Mucosa of rectum (tissue), 2 donors: ENCODE results near the gene ENTR1.

Experiments used
- H3K27ac ChIP-seq, 2 donors: one replicate each; pipeline ENCODE4 v1.7.0; 2013; ENCODE audit warnings: inconsistent platforms in 2 of 2, low read depth in 2 of 2, low read length in 2 of 2
- H3K27me3 ChIP-seq, 2 donors: one replicate each; pipeline ENCODE4 v1.7.0; 2013; ENCODE audit warnings: low read length in 2 of 2; ENCODE audit not compliant: control insufficient read depth in 2 of 2, insufficient read depth in 2 of 2
- H3K36me3 ChIP-seq, 2 donors: one replicate each; pipeline ENCODE4 v1.7.0; 2013; ENCODE audit warnings: low read length in 2 of 2; ENCODE audit not compliant: control insufficient read depth in 2 of 2, insufficient read depth in 2 of 2
- H3K4me1 ChIP-seq, 2 donors: one replicate each; pipeline ENCODE4 v1.7.0; 2013; ENCODE audit warnings: low read length in 2 of 2, mild to moderate bottlenecking in 1 of 2; ENCODE audit not compliant: control insufficient read depth in 2 of 2, insufficient read depth in 2 of 2
- H3K4me3 ChIP-seq, 2 donors: one replicate each; pipeline ENCODE4 v1.7.0; 2013; ENCODE audit warnings: low read length in 2 of 2
- H3K9ac ChIP-seq, 2 donors: one replicate each; pipeline ENCODE4 v1.7.0; 2013; ENCODE audit warnings: low read length in 2 of 2, low read depth in 1 of 2, mild to moderate bottlenecking in 1 of 2
- H3K9me3 ChIP-seq, 2 donors: one replicate each; pipeline ENCODE4 v1.7.0; 2013; ENCODE audit warnings: low read length in 2 of 2; ENCODE audit not compliant: control insufficient read depth in 2 of 2
- donor health status: healthy.
- donor health status: Normal muscosa, but diverticular disease.

The ENTR1 gene

DNA sequence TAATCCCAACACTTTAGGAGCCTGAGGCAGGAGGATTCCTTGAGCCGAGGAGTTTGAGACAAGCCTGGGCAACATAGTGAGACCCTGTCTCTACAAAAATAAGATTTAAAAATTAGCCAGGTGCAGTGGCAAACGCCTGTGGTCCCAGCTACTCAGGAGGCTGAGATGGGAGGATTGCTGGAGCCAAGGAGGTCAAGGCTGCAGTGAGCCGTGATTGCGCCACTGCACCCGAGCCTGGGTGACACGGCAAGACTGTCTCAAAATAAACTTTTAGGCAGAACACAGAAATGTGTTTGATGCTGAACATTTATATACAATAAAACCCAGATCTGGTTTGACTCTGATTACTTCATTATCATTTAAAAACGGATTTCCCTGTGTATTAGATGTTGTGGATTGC, 4.9 kb downstream of the ENTR1 start:
- peaks cover 8 to 12% of the 10 kb centered on the region in 2 donors for H3K4me1 ChIP-seq
- H3K36me3 ChIP-seq, result peaks cover 7 to 42% of the 10 kb centered on the region in 2 donors
- H3K27ac ChIP-seq, result no peak overlapping the region
- H3K27me3 ChIP-seq, result no peaks in the 10 kb centered on the region
- no peaks in the 10 kb centered on the region for H3K9me3 ChIP-seq
- H3K4me3 ChIP-seq, result no peak overlapping the region
- H3K9ac ChIP-seq, result no peak overlapping the region

DNA sequence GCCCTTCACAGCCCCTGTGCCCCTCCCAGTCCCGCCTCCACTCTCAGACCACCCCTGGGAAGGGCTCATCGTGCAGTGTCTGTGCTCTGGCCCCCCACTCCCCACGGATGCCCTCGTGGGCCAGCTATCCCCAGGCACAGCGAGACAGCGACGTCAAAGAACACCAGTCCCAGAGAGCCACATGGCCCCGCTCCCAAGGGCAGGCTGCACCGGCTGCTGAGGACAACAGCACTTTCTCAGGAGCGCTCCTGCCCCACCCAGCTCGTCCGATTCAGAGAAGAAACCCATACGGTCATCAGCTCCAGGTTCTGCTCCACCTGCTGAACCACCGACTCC, 5.6 kb downstream of the ENTR1 start:
- H3K27ac ChIP-seq, result peak overlapping the region in 1 of 2 donors; percentile 75
- H3K27me3 ChIP-seq, result no peaks in the 10 kb centered on the region
- no peaks in the 10 kb centered on the region for H3K9me3 ChIP-seq
- H3K4me1 ChIP-seq, result peaks cover 10 to 13% of the 10 kb centered on the region in 2 donors
- no peak overlapping the region for H3K4me3 ChIP-seq
- H3K36me3 ChIP-seq, result peaks cover 7 to 42% of the 10 kb centered on the region in 2 donors
- no peak overlapping the region for H3K9ac ChIP-seq

DNA sequence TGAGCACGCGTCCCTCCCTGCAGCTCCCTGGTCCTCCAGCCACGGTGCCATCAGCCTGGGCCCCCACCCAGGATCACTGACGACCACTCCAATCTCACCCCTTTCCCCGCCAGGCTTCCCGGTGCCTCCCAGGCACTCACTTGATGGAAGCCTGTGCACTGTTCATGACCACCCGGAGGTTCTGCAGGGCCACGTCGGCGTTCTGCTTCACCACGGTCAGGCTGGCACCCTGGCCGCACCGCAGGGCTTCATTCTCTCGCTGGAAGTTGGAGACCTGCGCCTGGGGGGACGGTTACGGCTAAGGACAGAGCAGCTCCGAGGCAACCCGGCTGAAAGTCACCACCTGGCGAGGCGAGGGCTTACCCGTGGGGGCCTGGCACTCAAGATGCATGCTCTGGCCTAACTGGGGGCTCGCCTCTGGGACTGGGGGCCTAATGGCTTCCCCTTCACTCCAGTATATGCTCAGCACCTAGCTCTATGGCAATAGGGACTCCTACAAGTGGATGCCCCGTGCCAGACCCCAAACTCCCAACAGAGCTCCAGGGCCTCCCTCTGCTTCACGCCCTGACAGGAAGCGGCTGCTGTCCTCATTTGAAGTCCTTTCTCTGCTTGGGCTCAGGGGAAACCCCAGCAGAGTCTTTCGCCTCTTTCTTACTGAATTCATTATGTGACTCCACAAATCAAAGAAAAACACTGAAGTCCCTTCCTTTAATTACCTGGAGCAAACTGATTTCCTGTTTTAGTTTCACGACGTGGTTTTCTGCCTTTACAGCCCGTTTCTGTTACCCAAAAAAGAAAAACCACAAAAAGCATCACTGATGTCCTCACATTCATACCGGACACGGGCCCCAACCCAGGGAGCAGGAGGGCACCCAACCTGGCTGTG, 6.3 kb downstream of the ENTR1 start:
- Histone ChIP-seq H3K27ac (peak overlapping the region in 1 of 2 donors; percentile 75), H3K27me3 (no peaks in the 10 kb centered on the region), H3K4me3 (no peak overlapping the region), H3K9me3 (no peaks in the 10 kb centered on the region), H3K4me1 (peaks cover 8 to 12% of the 10 kb centered on the region in 2 donors), H3K36me3 (peaks cover 7 to 42% of the 10 kb centered on the region in 2 donors), H3K9ac (no peak overlapping the region)

DNA sequence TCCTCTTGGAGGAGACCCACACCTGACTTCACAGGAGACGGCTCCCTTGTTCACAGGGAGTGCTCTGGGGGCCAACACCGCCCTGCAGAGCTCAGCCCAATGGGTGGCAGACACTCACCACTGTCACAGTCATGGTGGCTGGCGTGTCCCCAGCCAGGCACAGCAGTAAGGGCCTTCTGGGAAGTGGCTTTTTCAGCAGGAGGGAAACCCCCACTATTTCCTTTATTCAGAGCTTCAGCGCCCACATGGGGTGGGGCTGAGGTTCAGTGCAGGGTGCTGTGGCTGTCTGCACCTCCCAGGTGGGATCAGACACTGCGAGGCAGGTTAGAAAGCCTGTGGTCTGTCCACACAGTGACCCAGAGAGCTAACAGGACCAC, 6.9 kb downstream of the ENTR1 start:
- H3K27me3 ChIP-seq, result no peaks in the 10 kb centered on the region
- H3K4me3 ChIP-seq, result no peak overlapping the region
- H3K27ac ChIP-seq, result no peak overlapping the region
- no peaks in the 10 kb centered on the region for H3K9me3 ChIP-seq
- H3K36me3 ChIP-seq, result peaks cover 7 to 42% of the 10 kb centered on the region in 2 donors
- H3K4me1 ChIP-seq, result peaks cover 12 to 19% of the 10 kb centered on the region in 2 donors
- H3K9ac ChIP-seq, result no peak overlapping the region

DNA sequence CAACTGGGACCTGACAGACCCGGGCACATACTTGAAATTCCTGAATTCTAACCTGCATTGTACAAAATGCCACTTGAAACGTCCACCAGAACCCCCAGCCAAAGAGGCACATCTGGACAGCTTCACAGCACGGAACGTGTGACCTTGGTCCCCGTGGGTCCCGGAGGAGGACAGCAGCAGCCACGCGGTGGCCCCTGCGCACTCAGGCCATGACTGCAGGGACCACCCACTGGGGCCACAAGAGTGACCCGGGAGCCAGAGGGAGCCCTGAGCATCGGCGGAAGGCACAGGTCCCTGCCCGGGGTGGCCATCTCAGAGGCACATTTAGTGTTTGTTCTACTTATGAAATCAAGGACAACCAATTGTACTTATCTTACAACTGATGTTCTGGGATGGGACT, 8.3 kb downstream of the ENTR1 start:
- peaks cover 5 to 36% of the 10 kb centered on the region in 2 donors for H3K36me3 ChIP-seq

GRCh38 chr9:136401173-136401922, 9.1 kb downstream of the ENTR1 start:
- Histone ChIP-seq H3K9me3 (no peaks in the 10 kb centered on the region), H3K4me3 (no peak overlapping the region), H3K4me1 (peaks cover 17 to 21% of the 10 kb centered on the region in 2 donors), H3K36me3 (peaks cover 0 to 38% of the 10 kb centered on the region in 2 donors), H3K9ac (no peak overlapping the region), H3K27me3 (no peaks in the 10 kb centered on the region), H3K27ac (no peak overlapping the region)

More for the DNA sequence above, 8.3 kb downstream of the ENTR1 start:
- Histone ChIP-seq H3K9ac (no peak overlapping the region), H3K9me3 (no peaks in the 10 kb centered on the region), H3K27ac (no peak overlapping the region), H3K4me3 (no peak overlapping the region), H3K4me1 (peaks cover 12 to 19% of the 10 kb centered on the region in 2 donors), H3K27me3 (no peaks in the 10 kb centered on the region)

DNA sequence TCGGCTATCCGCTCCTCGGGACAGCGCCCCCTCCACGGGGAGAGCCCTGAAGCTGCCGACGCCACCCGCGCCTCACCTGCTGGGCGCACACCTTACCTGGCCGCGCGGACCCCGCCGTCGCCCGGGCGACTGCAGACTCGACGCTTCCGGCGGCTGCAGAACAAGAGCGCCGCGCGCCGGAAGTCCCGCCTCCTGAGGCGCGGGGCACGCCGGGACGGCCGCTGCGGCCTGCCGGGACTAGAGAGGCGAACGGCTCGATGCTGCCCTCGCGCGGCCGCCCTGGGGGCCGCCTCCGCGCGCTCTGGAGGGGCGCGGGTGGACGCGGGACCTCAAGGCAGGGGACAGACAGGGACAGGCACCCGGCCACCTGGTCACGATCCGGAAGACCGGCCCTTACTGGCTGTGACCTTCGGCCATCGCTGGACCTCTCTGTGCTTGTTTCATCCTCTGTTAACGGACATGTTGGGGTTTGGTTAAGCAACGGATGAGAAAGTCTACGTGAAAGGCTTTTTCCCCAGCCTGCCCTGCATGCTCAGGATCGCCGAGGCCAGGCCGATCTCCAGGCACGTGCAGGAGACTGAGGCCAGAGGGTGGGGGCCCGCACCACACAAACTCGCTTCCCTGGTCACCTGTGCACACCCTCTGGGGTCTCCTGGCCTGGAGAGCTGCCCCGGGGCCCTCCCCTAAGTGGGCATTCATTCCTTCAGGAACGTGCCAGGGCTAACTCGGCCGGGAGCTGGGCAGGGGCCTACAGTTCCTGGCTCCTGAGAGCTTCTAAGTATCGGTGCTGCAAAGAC, 10.2 kb downstream of the ENTR1 start, which contains the start of gene SNAPC4:
Gene SNAPC4, minus strand, starts transcription at position 133 of the 797 bp plus-strand sequence. CDS start 1,742 bp downstream, outside the sequence.
- Histone ChIP-seq H3K4me1 (peaks cover 18 to 26% of the 10 kb centered on the region in 2 donors), H3K27me3 (no peaks in the 10 kb centered on the region), H3K9ac (peak within 1 kb of the TSS; percentile 35 to 65), H3K36me3 (peaks cover under 1 to 39% of the 10 kb centered on the region in 2 donors), H3K4me3 (peak within 1 kb of the TSS; percentile 76 to 82), H3K9me3 (no peaks in the 10 kb centered on the region), H3K27ac (no peak within 1 kb of the TSS)

DNA sequence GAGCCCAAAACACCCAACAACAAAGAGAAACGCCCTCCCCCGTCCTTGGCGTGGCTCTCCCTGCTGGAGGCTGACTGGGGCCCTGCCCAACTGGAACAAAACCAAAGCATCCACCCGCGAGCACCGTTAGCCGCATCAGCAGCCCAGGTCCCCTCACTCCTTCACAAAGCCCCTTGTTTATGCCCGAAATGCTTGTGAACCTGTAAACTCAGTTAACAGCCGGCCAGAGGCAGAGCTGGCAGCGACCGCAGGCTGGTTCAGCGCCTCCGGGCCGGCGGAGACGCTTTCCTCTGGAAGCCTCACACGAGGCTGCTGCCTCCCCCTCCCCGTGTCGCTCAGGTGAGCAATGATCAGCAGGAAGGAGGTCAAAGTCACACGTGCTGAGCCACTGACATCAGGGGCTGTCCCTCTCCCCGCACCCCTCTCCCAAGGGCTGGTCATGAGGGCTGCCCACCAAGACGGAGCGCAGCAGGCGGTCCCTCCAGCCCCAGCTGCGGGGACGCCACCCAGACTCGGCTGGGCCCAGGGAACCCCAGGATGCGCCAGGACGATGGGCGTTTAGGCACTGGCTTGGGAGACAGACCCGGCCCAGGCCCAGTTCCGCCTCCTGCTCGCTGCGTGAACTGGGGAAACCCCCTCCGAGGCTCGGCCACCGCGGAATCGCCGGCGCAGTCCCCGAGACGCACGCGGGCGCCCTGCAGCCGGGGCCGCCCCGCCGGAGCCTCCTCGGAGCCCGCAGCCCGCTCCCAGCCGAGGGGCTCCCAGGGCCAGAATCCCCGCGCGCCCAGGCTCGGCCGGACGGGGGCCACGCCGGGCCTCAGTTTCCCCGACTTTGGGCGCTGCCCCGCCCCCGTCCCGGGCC, 11.0 kb downstream of the ENTR1 start:
- H3K9ac ChIP-seq, result peak overlapping the region; percentile 35 to 65
- peaks cover 9 to 41% of the 10 kb centered on the region in 2 donors for H3K36me3 ChIP-seq
- no peaks in the 10 kb centered on the region for H3K27me3 ChIP-seq
- H3K27ac ChIP-seq, result no peak overlapping the region
- peak overlapping the region; percentile 76 to 82 for H3K4me3 ChIP-seq
- H3K4me1 ChIP-seq, result peaks cover 18 to 26% of the 10 kb centered on the region in 2 donors
- no peaks in the 10 kb centered on the region for H3K9me3 ChIP-seq

- no peaks in the 10 kb centered on the region for H3K9me3 ChIP-seq
- no peak overlapping the region for H3K4me3 ChIP-seq
- H3K27ac ChIP-seq, result no peak overlapping the region
- peaks cover 18 to 23% of the 10 kb centered on the region in 2 donors for H3K4me1 ChIP-seq
- H3K9ac ChIP-seq, result no peak overlapping the region
- peaks cover 17 to 40% of the 10 kb centered on the region in 2 donors for H3K36me3 ChIP-seq
- no peaks in the 10 kb centered on the region for H3K27me3 ChIP-seq
These were observed 12.1 kb downstream of the ENTR1 start for GRCh38 chr9:136398286-136398685.
